GM21367 (cell line): Measurements from ENCODE around the gene COL4A6.
"Not testable (repeated sequence)": the region's sequence is repeated elsewhere in the genome, so short reads cannot be mapped to it uniquely, and the experiment has no call there.

Experiments used
- ATAC-seq: cut with Tn5 transposase; IDR thresholded peaks from one replicate; pipeline ENCODE4 v1.9.1; 2021; ENCODE audit not compliant: unreplicated experiment

The COL4A6 gene

DNA sequence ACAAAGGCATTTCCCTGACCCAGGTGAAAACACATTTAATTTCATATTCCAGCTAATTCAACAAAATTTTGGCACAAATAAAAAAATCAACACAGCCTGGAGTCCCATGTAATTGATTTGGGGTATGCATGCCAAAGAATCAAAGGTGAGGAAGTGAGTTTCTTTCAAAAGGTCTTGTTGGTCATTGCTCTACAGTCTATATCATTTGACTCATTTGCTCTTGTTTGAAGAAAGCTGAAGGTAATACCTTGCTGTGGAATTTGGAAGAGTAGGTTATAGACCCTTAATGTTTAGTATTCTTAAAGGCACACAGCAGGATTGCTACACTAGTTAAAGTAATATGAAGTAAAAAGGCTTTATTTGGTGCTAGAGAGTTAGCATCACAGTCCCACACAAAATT is 25.4 kb downstream of the COL4A6 start:
- no peak for ATAC-seq

DNA sequence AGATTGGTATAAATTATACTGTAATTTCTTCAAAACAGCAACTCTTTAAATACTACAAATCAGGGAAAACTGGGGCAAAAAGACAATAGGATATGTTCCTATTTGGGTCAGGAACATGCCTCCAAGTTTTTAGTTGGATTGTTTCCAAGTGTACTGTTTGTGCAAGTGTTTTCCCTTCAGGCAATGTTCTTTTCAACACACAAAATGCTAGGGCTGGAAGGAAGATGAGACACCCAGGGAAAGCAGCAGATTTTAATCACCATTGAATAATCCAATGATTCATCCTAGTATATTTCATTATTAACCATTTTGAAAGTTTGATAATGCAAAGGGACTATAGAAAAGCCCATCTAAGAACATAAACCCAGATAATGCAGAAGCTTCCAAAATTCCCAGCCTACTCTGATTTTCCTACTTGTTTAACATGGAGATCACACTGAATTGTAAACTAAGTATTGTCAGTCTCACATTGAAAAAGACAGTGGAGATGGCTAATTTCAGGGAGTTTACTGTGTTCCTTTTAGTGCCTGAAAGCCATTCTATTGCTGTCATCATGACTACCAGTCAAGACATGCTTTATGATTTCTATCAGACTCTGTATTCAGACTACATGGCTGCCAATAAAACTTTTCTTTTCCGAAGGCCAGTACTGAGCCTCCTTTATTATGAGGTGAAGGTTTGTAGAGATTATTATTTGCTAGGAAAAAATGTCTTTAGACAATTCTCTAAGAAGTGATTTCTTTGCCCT is 38.6 kb downstream of the COL4A6 start:
- no peak for ATAC-seq

DNA sequence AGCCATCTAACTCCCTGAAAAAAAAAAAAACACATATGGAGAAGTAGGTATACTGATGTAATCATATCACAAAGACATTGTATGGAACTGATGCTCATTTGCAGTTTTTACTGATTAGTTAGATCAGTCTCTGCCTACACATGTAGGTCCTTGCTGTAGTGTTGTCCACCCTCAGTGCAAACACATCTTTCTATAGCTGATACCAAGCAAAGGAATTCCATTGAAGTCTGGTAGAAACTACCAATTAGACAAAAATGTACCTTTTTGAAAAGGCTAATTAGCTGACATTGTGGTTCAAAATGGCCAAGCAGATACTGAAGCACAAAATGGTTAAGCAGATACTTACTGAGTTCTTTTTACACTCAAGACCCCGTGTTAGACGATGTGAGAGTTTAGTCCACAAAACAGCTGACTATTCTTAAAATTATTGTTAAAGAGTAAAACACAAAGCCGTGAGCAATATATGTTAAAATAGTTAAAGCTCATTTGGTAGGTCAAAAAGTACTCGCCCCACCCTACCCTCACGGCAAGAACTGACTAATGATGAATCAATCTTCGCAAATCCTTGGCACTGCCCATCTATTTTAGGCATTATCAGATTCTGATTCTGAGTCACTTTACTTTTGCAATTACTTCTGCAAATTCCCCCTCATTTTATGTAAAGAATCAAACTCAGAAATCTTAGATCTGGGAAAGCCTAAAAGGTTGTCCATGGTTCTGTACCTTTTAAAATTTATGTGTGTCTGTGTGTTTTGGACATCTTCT is 40.4 kb downstream of the COL4A6 start:
- no peak for ATAC-seq

DNA sequence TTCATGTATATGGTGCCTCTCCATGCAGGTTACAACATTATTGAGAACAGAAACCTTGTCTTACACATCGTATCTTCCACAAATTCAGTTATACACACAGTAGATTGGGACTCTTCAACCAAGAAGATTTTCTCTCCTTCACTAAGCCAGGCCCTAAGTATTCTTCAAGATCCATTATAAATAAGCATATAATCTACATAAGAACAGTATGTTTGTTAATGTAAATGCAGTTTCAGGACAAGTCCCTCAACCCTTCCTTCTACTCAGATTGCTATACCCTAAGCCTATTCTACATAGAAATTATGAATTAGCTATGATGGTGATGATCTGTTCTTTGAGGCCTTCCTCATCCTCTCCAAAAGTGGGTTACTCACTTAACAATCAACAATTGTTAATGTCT is 41.2 kb downstream of the COL4A6 start:
- no peak for ATAC-seq

DNA sequence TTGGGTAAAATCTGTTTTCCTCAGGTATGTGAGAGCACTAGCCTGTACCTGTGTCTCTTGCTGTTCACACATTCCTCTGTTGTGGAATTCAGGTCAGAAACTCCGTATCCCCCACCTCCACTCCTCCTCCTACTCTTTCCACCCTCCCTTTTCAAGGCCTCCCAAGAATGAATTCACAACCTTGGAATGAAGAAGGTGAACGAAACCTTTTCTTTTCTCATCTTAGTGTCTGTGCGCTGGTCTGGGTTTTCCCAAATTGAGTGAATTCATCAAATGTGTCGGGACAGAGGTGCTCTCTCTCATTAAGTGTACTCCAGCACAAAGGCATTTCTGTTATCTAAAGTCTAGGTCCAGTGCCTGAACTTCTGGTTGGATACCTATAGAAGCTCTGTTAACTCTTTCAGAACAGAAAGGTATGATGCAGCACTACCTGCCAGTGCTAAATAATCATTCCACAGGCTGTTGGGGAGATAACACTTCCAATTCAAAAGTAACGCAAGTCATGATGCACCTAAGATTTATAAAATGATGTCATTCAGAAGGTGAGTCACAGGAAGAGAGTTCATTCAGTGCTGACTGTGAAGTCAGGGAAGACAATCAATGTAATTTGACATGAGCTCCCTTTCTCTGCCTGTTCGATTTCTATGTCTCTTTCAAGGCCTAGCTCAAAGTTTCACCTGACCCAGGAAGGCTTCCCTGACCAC is 41.9 kb downstream of the COL4A6 start:
- no peak for ATAC-seq

DNA sequence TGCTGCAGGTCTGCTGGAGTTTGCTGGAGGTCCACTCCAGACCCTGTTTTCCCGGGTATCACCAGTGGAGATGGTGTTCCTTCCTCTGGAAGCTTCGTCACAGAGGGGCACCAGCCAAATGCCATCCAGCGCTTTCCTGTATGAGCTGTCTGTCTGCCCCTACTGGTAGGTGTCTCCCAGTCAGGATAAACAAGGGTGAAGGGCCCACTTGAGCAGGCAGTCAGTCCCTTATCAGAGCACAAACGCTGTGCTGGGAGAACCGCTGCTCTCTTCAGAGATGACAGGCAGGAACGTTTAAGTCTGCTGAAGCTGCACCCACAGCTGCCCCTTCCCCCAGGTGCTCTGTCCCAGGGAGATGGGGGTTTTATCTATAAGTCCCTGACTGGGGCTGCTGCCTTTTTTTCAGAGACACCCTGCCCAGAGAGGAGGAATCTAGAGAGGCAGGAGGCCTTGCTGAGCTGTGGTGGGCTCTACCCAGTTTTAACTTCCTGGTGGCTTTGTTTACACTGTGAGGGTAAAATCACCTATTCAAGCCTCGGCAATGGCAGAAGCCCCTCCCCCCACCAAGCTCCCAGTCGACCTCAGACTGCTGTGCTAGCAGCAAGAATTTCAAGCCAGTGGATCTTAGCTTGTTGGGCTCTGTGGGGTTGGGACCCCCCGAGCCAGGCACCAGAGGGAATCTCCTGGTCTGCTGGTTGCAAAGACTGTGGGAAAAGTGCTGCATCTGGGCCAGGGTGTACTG is 47.1 kb downstream of the COL4A6 start:
- ATAC-seq: not testable (repeated sequence)

DNA sequence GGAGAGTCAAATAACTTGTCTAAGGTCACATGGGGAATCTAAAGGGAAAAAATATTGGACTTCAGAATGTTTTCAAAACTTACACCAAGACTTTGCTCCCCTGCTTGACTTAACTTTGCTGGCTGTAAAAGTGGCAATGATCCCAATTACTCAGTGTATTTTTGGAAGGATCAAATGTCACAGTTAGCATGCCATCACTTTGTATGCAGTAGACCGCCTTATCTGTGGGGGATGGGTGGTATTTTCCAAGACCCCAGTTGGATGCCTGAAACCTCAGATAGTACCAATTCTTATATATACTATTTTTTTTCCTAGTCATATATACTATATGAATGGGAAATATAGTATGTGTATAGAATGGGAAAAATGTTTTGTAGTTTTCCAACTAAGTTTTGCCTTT is 53.4 kb downstream of the COL4A6 start:
- ATAC-seq: no peak

DNA sequence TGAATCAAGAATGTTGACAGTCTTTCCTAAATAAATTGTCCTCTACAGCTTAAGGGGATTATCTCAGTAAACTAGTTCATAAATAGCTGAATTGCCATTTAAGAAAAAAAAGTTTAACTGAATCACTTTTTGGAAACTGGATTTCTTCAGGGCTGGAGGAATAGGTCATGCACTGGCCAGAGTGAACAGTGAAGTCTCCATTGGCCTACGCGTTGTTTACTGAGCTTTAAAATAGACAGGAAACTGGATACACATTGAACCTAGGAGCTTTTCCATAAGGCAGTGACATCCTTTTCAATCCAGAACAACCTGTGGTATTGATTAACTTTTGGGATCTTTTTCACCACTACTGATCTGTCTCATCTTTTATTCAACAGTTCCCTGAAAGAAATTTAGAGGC is 58.0 kb downstream of the COL4A6 start:
- no peak for ATAC-seq

DNA sequence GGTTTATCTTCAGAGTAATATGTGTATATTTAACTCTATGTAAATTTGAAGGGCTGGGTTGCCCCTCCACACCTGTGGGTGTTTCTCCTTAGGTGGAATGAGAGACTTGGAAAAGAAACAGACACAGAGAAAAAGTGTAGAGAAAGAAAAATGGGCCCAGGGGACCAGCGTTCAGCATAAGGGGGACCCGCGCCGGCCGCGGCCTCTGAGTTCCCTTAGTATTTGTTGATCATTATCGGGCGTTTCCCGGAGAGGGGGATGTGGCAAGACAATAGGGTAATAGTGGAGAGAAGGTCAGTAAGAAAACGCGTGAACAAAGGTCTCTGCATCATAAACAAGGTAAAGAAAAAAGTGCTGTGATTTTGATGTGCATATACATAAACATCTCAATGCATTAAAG is 61.4 kb downstream of the COL4A6 start:
- ATAC-seq: not testable (repeated sequence)

DNA sequence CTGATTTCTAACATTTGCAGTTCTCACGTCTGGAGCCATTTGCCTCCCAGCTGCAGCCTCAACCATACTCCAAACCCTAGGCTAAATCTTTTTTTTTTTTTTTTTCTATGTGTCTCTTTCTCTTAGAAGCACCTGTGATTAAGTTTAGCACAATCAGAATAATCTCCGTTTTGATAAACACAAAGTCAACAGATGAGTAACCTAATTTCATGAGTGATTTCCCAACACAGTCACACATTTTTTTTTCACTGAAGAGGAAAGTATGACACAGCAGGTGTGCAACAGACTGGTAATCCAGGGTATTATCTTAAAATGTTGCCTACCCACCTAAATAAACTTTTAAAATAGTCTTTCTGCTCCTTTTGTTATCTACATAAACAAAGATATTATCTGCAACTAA is 62.6 kb downstream of the COL4A6 start:
- not testable (repeated sequence) for ATAC-seq

DNA sequence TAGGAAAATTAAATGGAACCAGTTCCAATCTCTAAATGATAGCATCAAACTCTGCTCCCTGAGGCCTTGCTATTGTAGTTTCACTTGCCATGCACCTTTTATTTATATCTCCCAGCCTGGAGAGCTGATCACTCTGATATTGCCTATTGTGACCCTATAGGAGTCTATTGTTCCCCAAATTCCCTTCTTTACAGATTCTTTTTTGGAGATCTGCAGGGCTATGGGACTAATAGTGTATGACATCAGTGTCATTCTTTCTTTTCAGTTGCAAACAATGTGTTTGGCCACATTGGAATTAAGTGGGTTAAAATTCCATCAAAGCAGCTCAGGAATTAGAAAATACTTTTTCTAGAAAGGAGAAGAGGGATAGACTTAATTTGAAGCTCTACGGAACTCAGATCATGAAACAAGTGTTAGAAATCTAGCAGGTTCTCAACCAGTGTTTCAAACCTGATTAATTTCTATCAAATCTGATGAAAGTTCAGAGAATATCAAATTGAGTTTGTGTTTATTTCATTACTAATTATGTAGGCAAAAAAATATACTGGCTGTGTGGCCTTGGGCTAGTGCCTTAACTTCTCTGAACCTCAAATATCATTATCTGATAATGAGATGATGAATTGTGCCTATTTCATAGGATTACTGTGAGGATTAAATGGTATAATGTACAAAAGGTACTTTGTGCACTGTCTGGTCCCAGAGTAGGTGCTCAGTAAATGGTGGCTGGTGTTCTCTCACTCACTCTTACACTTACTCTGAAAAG is 71.4 kb downstream of the COL4A6 start:
- ATAC-seq: no peak

DNA sequence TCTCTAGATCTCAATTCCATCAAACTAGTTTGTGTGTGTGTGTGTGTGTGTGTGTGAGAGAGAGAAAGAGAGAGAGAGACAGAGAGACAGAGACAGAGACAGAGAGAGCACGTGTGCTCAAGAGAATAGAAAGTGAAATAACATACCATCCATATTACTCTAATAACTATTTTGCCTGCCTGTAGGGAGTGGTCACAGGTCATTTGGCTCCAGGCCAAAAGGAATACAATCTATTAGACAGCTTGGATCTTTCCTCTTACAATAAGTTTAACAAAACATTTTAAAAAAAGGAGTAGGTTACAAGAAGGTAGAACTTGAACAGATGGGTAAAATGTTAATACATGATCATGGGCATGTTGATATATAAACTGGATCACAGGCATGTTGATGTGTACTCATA is 76.2 kb downstream of the COL4A6 start:
- no peak for ATAC-seq

DNA sequence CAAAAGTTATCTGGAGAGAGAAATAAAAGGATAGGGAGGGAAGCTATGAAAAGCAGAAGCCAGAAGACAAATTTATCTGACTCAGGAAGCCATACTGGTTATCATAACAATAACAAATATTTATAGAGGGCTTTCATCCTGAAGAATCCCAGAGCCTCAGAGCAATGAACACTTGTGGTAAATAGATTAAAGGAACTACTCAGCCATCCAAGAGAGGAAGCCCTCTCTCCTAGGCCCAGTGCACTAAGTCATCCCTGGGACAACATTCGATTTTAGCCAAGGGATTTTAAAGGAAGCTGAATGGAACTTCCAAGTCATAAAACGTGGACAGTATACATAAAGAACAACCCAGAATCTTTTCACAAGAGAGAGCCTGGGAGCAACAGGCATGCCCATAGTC is 76.9 kb downstream of the COL4A6 start:
- ATAC-seq: no peak

DNA sequence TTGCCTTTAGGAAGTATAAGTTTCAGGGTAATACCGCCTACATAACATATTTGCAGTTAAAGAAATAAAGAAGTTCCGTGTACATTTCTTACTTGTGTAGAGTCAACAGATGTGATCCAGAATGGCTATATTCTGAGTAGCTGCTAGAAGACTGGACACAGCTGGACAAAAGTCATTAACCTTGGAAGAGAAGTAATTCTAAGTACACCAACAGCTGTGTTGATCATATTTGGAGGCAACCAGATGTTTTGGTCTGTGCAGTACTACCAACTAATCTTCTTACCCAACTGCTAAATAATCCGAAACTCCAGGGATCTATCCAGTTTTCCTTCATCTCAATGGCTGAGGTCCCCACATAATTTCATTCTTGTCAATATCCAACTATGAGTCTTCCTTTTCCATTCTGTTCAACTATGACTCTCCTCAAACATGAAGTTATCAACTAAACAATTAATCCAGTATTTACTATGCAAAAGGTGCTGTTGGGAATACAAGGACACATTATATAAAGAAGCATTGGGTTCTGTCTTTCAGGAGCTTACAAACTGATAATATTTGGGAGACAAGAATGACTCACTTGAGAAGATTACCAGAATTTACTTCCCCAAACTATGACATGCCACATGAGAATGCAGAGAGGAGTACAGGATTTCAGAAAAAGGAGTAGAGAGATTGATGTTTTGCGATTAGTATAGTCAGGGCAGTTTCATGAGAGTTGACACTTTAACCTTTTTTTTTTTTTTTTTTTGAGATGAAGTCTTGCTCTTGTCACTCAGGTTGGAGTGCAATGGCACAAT is 78.2 kb downstream of the COL4A6 start:
- ATAC-seq: no peak

DNA sequence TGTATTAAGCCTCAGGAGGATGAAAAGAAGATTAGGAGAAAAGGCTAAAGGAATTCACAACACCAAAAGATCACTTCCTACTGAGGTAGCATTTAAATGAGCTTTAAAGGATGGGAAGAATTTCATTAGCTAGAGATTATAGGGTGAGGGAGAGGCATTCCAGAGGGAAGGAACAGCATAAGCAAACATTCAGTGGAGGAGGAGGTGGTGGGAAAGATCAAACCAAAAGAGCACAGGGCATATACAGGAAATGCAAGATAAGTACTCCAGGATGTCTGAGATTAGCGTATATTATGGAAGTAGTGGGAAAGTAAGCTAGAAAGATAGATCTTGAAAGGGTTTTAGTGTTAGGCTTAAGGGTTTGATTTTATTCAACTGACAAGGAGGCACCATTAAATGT is 84.8 kb downstream of the COL4A6 start:
- ATAC-seq: no peak

DNA sequence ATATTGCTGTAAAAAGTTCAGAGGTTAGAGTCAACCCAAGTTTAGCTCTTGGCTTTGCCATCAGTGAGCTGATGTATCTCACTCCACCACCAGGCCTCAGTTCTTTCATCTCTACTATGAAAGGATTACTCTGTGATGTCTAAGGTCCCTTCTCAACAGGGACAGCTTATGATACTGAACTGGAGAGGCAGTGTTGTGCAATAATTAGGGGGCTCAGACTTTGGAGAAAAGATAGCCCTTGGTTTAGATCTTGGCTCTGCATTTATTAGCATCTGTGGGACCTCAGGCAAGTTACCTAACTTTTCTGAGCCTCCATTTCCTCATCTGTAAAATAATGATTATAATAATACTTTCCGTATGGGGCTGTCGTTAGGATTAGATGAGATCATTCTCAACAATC is 89.0 kb downstream of the COL4A6 start:
- ATAC-seq: no peak

DNA sequence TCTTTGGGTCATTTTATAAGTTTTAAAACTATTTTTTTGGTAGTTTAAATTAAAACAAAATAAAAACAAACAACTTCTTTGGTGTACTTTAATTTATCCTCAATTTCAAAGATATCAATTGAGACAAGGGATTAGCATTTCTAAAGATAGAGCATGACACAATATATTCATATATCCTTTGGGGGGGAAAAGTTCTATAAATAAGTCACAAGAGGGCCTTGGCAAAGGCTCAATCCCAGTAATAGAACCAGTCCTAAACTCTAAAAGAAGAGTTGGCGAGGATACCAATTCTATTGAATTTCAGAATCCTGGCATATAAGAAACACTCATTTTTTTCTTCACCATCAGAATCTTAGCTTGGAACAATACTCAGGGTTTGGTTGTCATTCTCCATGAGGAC is 89.7 kb downstream of the COL4A6 start:
- ATAC-seq: no peak

DNA sequence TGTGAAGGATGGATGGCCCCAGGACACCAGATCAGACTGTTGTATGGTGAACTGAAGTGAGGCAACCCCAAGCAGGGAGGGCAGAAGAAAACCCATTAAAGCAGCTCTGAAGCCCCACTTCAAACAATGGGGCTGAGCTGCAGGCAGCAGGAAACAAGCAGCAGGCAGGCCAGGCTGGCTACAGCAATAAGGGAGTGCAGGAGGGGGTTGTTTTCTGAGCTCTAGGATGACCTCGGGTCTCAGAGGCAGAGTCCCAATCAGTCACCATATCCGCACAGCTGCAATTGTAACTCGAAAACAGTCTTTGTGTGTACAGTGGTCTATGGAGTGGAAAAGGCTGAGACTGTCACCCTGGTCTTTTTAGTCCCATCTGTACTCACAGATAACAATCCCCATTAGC is 90.4 kb downstream of the COL4A6 start:
- no peak for ATAC-seq

DNA sequence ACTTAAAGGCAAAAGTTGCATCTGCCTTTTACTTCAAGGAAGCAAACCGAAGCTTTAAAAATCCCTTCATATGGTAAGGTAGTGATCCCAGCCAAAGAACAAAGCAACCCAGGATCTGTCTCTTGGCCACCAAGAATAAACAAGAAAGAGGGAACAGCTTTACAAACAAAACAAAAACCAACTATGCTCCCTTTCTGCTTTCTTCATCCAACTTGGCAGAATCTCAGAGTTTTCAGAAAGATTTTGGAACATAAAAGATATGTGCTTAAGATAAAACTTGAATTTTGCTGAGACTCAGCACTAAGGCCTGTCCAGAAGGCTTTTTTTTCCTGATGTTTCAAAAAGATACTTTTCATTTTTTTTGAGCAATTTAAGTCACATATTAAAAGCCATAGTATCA is 94.0 kb downstream of the COL4A6 start:
- ATAC-seq: no peak

DNA sequence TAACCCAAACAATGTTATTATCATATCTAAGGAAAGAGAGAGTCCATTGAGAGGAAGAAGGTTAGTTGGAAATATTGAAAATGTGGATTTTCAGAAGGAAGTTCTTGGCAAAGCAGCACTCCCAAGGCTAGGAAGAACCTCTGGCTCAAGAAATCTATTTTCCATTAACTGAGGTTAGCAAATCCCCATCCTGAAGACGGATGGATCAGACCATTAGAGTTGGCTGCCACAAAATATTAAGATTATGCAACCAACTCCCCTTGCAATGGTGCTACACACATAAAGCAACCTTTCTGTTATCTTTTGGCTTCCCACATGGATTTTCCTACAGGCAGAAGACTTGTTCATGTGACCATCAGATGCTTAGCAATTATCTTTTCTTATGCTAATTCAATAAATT is 96.3 kb downstream of the COL4A6 start:
- no peak for ATAC-seq
